HG02571 (cell line): ENCODE measurements around the gene CFHR1.

ENCODE experiments used
- ATAC-seq: cut with Tn5 transposase; IDR thresholded peaks from one replicate; pipeline ENCODE4 v1.9.1; 2021; ENCODE audit warnings: mild to moderate bottlenecking, moderate library complexity; ENCODE audit not compliant: unreplicated experiment

The CFHR1 gene

DNA sequence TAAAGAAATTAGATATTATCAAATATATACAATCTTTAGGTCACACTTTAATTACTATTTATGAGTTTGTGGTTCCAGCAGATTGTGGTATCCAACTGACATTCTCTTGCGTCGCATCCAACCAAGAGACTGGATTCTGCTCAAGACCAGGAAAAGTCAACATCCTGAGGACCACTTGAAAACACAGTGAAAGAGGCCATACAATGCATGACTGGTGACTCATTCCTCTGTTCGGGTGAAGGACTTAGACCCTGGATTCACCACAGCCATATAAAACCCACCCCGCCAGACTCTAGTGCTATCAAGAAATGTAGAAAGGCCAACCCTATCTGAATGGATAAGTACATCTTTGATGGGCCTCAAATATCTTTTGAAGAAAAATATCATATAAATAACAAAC lies 53.9 kb downstream of the CFHR1 start:
- ATAC-seq, result no peak

DNA sequence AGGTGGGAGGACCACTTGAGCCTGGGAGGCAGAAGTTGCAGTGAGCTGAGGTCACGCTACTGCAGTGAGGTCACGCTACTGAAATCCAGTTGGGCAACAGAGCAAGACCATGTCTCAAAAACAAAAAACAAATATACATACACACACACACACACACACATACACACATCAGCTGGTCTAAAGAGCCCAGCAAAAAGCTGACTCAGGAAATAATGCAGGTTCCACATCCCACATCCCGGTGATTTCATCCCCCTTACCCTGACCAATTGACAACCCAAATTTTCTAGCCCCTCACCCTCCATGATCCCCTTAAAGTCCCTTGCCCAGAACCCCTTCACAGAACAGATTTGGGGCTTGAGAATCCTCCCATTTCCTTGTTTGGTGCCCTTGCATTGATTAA lies 56.4 kb downstream of the CFHR1 start:
- no peak for ATAC-seq

DNA sequence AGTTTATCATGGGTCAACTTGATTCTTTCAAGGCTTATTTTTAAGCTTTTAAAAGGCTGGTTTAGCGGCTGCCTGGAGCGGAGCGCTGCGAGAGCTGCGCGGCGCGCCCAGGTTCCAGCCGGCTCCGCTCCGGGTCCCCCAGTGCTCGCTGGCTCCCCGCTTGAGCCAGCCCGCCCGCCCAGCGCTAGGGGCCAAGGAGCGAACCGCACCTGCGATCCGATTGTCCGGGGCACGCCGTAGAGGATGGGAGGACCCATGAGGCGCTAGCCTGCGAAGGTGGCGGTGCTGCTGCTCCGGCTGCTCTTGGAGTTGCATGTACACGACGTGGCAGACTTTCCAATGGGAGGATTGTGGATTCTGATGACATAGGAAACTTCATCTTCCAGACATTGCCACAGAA lies 58.4 kb downstream of the CFHR1 start:
- no peak for ATAC-seq
